Activated naive CD4-positive, alpha-beta T cell treated with anti-CD3 and anti-CD28 coated beads, Interleukin-2, amount 50 U/mL, for 16 hours (primary cell): ENCODE results near the gene BRWD1.

Source experiments
- DNase-seq: peaks from one replicate; pipeline ENCODE4 v3.0.0-alpha.2; 2020

BRWD1 gene

DNA sequence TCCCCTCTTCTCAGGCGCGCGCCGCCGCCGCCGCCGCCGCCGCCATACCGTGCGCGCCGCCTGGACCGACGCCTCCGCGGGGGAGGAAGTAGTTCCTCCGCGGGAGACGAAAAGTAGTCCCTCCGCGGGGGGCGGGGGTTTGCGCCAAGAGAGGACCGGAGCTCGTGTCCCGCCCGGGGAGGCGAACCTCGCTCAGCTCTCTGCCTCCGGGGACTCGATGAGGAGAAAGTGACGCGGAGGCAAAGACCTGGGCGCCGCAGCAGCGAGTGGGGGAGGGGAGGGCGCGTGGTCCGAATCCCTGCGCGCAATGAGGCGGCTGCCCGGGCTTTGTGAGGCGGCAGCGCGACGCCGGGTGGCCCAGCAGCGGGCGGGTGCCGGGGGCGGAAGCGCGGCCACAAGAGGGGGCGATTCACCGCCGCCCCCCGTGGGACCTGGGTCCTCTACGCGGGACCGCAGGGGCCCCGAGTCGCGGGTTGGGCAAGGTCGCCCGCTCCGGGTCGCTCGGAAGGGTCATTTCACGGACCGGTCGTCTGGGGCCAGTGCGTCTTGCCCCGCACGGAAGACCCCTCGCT is at the start of gene BRWD1:
TSS of gene BRWD1 (minus strand) at position 62 of the 572 bp plus-strand sequence. CDS start 141 bp downstream, outside the sequence.
- peak; percentile 82 for DNase-seq

DNA sequence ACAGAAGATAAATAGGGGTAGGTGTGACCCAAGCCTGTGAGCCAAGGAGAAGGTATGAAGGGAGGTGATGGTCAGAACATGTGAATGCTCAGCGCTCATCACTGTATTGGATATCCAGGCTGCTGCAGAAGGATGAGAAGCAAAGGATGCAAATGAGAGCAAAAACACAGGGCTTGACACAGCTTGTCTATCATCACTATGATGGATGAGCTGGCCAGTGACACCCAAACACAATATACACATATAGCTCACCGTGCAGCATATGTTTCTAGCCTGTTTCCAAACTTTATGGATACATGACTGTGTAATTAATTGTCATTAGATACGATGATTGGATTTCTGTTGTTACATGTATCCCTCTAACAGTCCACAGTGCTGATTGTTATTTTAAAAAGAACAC is 49.3 kb upstream of the BRWD1 start:
- no peak for DNase-seq

DNA sequence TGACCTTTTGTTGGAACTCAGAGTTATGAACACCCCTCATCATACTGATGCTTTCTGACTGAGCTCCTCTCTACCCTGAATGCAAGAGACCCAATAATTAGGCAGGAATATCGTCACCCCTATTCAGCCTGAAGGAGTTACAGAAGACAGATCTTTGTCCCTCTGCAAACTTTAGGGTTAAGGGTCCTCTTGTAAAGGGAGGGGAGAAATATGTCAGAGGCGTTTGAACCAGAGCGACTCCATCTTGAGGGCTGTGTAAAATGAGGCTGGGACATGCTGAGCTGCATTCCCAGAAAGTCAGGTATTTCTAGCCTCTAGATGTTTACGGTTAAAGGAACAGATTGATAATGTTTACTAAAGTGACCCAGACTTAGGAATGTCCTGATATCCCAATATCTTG is 46.0 kb upstream of the BRWD1 start:
- DNase-seq = no peak

DNA sequence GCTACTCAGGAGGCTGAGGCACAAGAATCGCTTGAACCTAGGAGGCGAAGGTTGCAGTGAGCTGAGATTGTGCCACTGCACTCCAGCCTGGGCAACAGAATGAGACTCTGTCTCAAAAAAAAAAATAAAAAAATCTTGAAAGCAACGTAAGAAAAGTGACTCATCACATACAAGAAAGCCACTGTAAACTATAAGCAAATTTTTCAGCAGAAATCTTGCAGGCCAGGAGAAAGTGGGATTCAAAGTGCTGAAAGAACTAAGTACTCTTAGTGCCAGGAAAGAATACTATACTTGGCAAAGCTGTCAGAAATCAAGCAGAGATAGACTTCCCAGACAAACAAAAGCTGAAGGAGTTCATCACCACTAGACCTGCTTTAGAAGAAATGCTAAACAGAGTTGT is 39.9 kb upstream of the BRWD1 start:
- no peak for DNase-seq

DNA sequence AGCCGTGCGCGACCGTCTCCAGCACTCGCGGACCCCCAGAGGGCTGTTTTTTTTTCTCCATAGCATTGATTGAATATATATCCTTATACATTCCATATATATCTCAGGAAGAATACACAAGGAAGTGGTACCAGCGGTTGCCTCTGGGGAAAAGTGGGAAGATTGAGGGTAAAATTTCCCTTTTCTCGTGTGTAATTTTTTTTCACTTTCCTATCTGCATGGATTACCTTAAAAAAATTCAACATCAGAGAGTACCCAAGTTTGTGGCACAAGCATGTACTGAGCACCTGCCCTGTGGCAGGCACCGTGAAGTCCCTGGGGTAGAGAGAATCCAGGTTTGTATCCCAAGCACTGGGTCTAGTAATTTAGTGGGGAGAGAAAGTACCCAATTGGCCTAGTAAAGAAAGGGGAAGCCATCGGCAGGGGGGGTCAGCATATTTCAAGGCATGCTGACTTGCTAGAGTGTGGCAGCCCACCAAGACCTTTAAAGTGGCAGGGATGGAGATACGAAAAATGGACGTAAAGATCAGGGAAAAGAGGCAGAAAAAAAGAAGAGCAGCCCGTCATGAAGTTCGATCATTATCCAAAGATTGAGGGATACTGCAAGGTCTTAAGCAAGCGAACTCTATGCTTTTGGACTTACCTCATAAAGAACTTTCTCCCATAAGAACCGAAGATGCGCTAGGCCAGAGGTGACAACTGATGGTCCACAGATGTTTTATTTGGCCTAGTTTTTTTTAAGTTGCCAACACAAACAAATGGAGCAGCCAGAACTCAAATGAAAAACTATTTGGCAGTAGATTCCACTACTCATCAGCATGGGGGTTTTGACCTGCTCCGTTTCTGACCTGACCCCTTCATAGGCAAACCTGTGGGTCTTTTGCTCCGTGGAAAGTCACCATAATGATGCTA is 36.9 kb upstream of the BRWD1 start:
- DNase-seq = no peak

DNA sequence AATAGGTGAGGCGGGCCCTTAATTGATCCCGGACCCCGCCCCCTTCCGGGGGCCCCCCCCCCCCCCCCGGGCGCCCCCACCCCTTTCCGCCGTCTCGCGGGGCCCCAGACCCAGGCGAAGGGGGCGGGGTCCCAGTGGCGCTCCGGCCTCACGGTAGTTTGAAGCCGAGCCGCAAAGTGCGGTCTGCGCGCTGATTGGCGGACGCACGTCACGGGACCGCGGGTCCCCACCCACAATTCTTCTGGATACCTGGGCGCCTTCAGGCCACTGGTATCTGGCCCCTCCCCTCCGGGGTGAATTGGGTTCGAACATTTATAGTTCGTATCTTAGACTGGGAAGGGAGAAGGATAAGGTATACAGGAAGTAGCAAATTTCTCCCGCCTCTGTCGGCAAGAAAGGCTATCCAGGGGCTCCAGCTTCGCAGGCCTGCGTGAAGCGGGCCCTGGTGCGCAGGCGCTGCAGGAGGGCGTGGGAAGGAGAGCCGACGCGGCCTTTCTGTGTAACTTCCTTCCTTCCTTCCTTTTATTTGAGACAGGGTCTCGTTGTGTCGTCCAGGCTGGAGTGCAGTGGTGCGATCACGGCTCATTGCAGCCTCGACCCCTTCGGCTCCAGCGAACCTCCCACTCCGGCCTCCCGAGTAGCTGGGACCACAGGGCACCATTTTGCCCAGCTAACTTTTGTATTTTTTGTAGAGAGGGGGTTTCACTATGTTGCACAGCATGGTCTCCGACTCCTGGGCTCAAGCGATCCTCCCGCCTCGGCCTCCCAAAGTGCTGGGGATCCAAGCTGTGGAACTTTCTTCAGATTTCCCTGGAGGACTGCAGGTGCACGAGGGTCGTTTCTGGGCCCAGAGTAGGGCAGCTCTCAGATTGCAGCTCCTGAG is 36.0 kb upstream of the BRWD1 start:
- peak; percentile 99 for DNase-seq

DNA sequence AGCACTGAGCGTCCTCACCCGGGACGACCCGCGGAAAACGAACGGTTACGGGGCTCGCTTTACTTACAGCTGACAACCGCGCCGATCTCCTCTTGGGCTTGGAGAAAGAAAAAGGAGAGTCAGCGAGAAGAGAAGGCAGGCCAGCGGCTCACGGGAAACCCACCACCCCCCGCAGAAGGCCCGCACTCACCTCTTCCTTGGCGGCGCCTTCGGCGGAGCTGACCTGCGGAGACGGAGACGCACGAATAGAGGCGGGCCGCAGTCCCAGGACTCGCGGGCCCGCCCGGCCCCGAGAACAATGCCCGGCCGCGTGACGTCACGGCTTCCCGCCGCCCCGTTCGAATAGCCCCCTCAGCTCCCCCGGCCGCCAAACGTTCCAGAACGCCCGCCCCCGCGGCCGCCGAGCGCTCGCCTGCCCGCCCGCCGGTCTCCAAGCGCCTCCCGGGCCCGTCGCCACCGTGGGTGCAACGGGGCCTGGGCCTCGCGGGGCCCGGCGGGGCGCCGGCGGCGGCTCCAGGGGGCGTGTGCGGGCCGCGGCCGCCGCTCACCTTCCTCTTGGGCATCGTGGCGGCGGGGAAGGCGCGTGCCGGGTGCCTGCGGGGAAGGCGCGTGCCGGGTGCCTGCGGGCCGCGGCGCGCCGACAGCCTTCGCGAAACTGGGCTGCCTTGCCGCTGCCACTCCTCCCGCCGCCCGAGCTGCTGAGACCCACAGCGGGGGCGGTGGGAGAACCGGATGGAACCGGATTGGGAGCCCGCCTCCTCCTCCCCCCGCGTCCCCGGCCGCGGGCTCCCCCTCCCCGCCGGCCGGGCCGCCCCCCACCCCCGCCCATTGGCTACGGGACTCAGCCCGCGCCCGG is 35.2 kb upstream of the BRWD1 start, which contains the start of gene HMGN1:
TSS of gene HMGN1 (minus strand) at position 734 of the 856 bp plus-strand sequence. CDS start at position 563, 171 bp downstream.
- peak; percentile 95 for DNase-seq

DNA sequence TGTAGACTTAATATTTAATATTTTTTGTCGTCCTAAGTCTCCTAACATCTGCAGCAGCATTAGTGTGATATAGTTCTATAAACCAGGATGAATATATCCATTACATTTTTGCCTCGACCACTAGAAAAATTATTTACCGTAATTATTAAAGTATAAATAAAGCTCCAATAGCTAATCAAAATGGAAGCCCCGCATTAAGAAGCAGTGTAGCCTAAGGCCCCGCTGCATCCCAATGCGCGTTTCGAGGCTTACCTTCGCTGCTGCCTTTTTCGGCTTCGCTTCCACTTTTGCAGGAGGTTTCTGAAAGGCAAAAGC is 34.6 kb upstream of the BRWD1 start:
- DNase-seq = no peak

DNA sequence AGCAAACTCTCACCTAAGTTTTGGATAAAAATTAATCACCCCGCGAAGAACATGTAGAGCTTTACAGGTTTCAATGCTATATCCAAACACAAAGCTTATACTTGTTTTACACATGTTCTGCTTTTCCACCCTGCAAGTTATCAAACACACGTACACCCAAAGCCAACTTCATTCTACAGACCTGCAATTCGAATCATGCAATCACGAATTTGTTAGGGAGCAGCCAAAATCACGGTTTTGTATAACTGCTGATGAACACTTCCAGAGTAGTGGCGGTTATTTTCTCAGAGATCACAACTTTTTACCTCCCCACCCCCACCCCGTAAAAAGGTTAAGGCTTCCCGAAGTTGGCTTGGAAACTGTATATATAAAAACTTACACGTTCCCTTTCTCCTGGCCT is 34.1 kb upstream of the BRWD1 start:
- no peak for DNase-seq

DNA sequence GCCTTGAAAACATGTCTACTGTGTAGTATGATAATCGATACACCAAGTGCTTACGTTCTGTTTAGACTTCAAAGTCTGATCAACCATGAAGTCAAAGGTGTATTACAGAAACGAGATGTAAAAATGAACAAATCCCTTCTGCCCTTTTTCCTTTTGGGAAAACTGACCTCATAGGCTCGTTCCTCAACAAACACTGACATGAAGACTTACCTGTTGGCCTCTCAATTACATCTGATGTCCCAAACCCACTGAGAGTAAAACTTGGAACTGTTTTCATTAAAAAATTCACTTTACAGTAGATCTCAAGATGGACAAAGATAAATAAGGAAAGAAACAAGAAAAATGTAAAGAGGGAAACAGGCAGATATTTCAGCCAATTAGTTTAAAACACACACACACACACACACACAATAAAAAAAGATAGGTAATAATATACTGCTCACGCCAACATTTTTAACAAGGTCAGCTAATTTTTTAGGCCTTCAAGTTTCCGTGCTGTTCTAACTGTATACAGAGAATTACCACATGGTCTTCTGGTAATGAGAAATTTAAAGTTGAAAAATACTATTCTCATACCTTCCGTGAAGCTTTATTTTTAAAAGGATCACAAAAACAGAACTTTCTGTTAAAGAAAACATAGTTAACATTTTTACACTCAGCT is 33.4 kb upstream of the BRWD1 start:
- no peak for DNase-seq

DNA sequence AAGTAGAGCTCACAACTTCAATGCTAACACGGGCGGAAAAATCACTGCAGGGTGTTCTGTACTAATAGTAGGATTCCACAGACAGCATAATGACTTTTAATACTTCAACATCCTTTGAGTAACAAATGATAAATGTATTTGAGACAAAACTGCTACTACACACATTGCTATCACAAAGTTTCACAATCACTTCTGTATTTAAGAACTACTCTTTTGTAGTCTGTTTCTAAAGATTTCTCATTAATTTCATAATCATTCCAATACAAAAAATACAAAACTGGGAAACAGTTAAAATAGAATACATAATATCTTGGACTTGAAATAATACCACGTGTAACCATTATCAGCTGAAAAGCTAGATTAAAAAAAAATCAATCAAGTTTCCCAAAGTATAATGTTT is 32.8 kb upstream of the BRWD1 start:
- DNase-seq = no peak

DNA sequence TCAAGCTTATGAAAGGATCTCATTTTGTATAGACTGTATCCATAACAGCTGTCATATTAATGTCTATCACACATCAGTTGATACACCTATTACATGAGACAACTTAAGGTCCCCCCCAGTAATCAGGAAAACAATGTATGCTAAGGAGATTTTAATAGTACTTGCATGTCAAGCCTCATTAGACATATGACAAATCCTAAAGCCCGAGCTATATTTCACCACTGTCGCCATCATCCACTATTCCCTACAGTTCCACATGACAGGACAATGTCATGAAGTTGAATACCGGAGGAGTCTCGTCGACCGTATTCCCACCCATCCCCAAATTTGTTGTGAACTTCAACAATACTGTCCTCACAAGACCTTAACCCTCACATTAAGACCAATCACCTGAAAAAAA is 32.0 kb upstream of the BRWD1 start:
- DNase-seq = no peak

DNA sequence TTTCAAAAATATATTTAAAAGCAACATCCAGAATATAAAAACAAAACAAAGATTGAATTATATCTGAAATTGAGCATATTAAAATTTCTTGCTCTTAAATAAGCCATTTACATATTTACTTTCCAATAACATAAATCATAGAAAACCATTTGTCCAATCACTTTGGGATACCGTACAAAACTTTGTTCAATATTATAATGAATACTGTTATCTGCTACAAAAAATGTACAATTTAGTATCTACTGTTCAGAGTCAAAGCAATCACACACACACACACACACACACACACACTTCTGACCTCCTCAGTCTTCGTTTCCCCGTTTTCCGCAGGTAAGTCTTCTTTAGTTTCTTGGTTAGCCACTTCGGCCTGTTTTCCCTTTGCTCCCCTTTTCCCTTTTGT is 31.4 kb upstream of the BRWD1 start:
- DNase-seq = no peak

DNA sequence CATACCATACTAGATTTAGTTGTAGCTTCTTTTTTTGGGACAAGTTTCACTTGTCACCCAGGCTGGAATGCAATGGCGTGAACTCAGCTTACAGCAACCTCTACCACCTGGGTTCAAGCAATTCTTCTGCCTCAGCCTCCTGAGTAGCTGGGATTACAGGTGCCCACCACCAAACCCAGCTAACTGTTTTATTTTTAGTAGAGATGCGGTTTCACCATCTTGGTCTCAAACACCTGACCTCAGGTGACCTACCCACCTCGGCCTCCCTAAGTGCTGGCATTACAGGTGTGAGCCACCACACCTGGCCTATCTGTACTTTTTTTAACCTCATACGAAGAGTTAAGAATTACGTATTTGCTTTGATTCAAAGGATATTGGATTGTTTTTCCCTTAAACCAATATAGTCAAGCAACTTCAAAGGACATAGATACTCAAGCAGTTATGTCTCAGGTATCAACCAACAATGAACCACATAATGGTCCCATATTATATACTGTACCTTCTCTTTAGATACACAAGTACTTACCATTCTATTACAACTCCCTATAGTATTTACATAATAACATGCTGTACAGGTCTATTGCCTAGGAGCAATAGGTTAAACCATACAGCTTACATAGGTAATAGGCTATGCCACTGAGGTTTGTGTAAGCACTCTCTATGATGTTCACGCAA is 28.0 kb upstream of the BRWD1 start:
- no peak for DNase-seq

DNA sequence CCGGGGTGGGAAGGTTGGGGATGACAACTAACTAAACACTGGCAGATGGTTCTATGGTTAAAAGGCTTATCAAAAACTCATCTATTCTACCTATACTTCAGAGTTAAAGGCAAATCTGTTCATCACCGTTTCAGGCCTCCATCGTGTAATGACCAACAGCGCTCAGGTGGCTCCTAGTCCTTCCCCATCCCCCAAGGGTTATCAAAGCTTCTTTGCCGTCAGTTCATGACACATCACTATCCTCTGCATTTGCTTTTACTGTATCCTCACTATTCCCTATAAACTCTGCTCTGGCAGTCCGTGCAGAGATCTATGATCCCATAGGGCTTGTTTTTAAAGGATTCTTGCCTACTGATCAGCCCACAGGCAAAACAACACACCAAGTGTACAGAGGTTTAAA is 27.3 kb upstream of the BRWD1 start:
- DNase-seq = no peak

DNA sequence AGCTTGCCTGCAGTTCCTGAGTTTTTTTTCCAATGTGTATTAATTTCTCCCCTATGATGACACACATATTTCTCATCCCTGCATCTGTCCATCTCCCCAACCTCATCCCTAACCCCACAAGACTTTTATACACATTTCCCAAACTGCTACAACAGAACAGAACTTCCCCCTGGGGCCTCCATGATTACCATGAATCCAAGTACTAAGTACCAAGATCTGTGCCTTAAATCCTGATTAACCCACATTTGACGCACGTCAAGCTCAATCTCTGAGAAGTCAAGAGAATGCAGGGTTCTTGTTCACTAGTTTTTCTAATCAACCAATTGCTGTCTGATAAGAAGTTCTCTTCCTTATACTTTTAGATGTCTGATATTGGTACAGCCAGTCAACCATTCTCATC is 25.8 kb upstream of the BRWD1 start:
- no peak for DNase-seq

DNA sequence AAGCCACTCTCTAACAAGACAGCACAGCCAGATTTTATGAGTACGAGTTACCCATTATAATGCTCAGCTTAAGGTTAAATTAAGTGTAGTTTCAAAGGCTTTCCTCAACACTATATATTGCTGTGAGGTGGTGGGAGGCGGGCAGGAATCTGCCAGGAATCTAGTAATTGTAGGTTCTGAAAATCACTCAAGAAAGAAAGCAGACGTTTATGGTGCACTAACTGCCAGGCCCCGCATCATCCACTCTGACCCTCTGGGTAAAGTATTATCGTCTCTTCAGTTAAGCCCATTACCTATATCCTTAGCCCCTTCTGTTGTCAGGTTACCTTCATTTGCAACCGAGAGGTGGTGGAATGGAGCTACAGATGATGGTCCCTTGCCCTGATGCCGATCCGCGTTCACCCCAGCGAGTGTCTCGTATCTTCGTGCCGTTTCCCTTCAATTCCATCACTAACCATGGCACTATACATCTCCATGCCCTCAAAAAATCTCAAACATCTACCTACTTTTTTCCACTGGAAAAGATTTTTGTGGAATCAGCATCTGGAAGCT is 23.1 kb upstream of the BRWD1 start:
- DNase-seq = no peak

DNA sequence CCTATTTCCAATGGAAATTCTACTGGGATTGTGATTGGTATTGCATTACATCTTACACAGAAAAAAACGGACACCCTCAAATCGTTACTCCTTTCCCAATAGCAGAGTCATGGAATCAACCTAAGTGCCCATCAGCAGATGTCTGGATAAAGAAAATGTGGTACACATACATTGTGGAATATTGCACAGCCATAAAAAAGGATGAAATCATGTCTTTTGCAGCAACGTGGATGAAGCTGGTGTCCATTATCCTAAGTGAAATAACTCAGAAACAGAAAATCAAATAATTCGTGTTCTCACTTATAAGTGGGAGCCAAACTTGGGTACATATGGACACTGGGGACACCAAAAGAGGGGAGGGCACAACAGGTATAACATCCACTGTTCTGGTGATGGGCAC is 21.2 kb upstream of the BRWD1 start:
- no peak for DNase-seq

DNA sequence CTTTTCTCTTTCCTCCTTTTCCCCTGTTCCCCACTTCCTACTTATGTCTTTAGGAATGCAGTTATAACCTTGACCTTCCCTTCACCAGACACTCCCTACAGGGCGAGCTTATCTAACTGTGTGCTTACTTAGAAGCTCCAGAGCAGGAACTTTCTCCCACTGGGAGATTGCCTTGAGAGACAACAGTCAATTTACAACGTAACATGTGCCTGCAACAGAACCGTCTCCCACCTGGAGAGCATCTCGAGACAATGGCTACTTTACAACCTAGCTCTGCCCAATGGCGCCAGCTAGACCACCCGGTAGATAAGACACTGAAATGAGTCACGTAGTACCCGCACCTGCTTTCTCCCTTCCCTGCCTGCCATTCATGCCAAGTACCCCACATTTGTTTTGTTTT is 18.7 kb upstream of the BRWD1 start:
- DNase-seq = no peak

DNA sequence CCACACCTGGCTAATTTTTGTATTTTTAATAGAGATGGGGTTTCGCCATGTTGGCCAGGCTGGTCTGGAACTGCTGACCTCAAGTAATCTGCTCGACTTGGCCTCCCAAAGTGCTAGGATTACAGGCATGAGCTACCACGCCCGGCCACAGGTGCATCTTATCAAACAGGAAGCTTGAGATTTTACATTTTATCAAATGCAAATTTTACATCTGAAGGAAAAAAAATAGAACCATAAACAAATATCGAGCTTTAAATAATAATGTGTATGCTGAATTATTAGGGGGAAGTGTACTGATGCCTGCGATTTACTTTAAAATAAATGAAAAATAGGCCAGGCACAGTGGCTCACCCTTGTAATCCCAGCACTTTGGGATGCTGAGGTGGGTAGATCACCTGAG is 16.6 kb upstream of the BRWD1 start:
- no peak for DNase-seq

DNA sequence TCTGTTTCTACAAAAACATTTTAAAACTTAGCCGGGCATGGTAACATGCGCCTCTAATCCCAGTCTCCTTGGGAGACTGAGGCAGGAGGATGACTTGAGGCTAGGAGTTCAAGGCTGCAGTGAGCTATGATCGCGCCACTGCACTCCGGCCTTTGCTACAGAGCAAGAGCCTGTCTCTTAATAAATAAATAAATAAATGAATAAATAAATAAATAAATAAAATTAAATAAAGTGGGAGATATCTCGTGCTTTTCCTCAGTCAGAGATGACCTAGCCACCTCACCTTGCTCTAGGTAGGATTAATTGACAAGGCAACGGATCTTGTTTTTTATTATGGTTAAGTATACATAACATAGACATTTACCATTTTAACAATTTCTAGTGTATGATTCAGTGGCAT is 14.3 kb upstream of the BRWD1 start:
- DNase-seq = no peak
